ENCODE measurements around the gene PLEKHG7. TPM values are rescaled to one million over a fixed set of nuclear protein-coding genes. Genes with fewer than 3 reads are reported as not detected.
"Not testable (repeated sequence)": the region's sequence is repeated elsewhere in the genome, so short reads cannot be mapped to it uniquely, and the experiment has no call there.

The PLEKHG7 gene, protein sequence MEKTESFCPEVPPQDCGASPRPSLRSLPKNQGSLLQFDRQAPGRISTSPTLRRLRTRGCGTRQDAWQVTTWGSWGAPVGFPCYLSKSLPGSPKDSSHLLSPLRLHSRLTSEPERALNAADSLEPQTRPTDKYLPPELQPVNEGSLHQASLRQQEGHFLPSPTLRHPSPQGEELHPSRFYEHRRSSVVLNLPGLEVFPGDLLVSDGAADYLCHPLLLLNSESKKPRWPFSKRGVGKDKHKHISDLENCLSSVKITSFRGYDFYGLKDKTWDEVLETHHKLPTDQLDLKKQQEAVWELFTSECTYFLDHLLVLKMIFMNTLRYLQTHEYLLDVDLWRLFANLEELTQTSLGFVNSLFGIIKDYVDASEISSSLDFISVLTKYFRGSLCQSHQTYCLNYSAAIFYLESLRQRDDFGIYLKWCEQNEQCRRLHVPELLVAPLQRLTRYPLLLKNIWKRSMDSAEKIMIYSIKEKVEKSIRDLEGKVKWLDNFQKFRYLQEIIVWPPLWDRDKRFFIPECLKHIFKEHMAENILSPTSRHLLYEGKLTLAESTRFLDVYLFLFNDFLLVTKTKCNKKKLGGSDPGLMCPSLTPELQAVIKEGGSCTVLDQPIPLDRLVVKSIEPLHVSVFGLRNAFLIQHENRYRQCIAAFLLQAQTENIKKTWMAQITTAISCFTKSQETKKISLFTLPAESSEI
- total RNA-seq (2014; rRNA removed; shearing (Covaris generic)), result not detected in 2 replicates

DNA sequence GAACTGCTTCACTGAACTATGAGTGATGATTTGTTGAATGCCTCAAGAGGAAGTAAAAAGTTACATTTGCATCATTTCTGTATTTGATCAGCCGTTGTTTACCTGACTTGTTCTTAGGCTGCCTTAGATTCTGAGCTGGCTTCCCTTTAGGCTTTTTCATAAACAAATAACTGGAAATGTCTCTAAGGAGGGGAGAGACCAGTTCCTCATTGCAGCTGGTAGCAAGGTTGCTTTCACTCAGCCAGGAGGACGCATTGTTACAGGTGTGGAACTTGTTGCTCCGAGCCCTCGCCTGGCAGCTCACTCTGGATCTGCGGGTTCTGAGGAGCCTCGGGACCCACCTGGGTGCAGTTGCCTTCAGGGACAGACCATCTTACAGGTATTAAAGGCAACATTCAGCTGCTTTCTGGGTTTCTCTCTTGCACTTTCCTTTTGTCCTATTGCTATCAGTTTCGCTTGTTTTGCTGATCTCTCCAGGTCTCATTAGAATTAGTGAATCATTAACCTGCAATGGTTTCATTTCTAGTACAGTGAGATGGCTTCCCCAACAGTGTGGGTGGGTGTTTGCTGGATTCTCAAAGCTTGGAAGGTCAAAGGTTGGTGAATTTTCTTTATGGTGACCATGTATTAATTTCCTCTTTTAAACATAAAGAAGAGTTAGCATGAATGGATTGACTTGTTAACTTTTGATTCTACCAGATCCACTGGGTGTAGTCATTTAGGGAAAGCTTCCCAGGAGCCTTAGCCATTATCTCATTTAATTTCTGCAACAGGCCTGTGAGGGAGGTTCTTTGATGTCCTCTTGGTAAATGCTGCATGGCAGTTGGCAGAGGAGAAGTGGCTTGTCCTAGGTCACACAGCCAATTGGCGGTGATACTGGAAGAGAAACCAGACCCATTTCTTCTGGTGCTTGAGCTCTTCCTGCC, at the start of gene PLEKHG7:
TSS of gene PLEKHG7 (plus strand) at position 236 of the 926 bp plus-strand sequence. CDS start 3,643 bp downstream, outside the sequence.
- Histone ChIP-seq H3K27ac (no peak within 1 kb of the TSS), H3K27me3 (no peaks in the 10 kb centered on the region), H3K4me3 (no peak within 1 kb of the TSS), H3K9me3 (replicated peaks) (no peaks in the 10 kb centered on the region), H3K36me3 (no peaks in the 10 kb centered on the region), H3K4me1 (no peaks in the 10 kb centered on the region)
- no peak for DNase-seq

DNA sequence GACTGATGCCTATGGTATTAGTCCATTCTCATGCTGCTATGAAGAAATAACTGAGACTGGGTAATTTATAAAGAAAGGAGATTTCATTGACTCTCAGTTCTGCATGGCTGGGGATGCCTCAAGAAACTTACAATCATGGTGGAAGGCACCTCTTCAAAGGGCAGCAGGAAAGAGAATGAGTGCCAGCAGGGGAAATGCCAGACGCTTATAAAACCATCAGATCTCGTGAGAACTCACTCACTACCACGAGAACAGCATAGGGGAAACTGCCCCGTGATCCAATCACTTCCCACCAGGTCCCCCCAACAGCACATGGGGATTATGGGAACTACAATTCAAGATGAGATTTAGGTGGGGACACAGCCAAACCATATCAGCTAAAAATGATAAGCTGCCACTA, 48.5 kb upstream of the PLEKHG7 start:
- not testable (repeated sequence) for H3K27ac ChIP-seq; H3K4me3 ChIP-seq; H3K4me1 ChIP-seq; DNase-seq; H3K36me3 ChIP-seq; H3K9me3 ChIP-seq (replicated peaks); H3K27me3 ChIP-seq

DNA sequence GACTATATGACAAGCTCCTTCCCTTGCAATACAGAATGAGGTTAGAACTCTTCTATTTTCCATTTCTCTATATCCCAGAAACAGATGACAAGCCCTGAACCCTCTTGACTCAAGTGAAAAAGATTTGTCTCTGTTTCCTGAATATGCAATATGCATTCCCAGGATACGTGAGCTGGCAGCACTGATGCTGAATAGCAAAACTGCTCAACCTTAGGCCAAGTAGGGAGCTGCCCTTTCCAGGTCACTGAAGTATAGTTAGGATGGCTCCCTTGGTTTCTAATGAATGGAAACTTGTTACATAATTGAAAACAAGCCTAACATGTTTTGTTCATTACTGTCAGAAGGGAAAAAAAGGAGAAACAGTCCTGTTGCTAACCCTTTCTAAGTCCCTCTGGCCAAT, 47.9 kb upstream of the PLEKHG7 start:
- H3K9me3 ChIP-seq (replicated peaks), result no peaks in the 10 kb centered on the region
- no peak for DNase-seq
- no peaks in the 10 kb centered on the region for H3K36me3 ChIP-seq
- no peaks in the 10 kb centered on the region for H3K27me3 ChIP-seq
- H3K27ac ChIP-seq, result no peak overlapping the region
- no peak overlapping the region for H3K4me3 ChIP-seq
- H3K4me1 ChIP-seq, result no peaks in the 10 kb centered on the region

DNA sequence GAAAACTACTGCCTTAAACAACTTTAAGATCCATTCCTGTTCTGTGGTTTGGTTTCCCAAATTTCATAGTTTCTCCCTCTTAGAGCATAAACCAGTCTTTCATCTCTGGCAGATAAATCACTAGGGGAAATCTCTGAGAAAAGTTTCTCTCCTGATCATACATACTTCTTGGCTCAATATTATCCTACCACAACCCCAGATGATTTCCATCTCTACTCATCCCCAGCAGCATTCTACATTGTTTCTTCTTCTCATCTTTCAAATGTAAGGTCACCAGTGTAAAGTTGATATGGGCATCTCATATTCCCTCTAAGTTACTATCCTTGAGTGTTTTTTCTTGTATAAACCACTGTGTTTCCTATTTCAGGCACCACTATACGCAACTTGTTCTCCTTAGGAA, 45.9 kb upstream of the PLEKHG7 start:
- DNase-seq, result no peak

DNA sequence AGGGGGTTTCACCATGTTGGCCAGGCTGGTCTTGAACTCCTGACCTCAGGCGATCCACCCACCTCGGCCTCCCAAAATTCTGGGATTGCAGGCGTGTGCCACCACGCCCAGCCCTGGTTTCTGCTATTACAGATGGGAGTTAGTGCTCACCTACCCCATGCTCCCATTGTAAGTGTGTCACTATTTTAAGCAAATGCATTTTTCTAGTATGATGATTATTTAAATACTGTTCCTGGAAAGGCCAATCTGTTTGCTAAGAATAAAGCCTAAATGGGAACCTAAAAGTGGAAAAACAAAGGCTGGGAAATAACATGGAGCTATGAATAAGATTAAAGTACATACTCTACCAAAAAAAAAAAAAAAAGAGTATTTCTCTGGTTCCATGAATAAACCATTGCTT, 45.0 kb upstream of the PLEKHG7 start:
- Histone ChIP-seq H3K4me3 (no peak overlapping the region), H3K27me3 (no peaks in the 10 kb centered on the region), H3K36me3 (no peaks in the 10 kb centered on the region), H3K4me1 (no peaks in the 10 kb centered on the region), H3K27ac (no peak overlapping the region), H3K9me3 (replicated peaks) (no peaks in the 10 kb centered on the region)
- DNase-seq, result no peak

More for the DNA sequence above, 45.9 kb upstream of the PLEKHG7 start:
- H3K4me3 ChIP-seq, result no peak overlapping the region
- no peaks in the 10 kb centered on the region for H3K9me3 ChIP-seq (replicated peaks)
- H3K4me1 ChIP-seq, result no peaks in the 10 kb centered on the region
- H3K27ac ChIP-seq, result no peak overlapping the region
- H3K27me3 ChIP-seq, result no peaks in the 10 kb centered on the region
- no peaks in the 10 kb centered on the region for H3K36me3 ChIP-seq

DNA sequence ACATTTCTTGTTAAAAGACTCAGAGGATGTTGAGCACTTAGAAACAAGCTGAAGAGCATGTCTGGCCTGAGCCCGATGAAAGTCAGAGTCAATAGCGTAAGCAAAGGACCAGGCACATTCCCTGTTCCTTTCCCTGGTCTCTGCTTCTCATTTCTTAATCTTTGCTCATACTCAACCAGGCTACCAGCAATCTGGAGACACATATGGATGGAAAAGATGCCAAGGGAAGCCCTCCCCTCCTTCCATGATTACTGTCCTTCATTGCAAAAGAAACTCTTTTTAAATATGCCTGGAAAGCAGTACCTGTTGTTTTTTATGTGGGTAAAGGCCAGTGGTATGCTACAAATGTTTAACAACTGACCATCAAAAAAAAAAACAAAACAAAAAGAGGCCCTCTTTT, 44.2 kb upstream of the PLEKHG7 start:
- Histone ChIP-seq H3K4me1 (no peaks in the 10 kb centered on the region), H3K27ac (no peak overlapping the region), H3K36me3 (no peaks in the 10 kb centered on the region), H3K4me3 (no peak overlapping the region), H3K27me3 (no peaks in the 10 kb centered on the region), H3K9me3 (replicated peaks) (no peaks in the 10 kb centered on the region)
- DNase-seq, result no peak

DNA sequence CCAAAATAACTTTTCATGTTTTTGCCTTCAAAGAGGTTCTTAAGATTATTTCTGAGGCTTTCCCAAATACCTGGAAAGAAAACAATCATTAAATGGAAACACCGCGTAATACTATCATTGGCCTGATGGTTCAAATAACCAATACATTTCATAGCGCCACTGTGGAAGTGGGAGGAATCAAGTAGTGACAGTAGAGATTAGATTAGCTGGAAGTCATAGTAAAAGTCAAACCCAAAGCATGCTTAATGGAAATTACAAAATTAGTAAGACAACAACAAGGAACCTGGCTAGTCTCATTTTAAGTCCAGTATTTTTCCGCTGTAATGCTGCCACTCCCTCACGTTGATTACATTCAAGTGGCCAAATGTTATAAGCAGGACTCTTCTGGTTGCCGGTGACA, 41.5 kb upstream of the PLEKHG7 start:
- Histone ChIP-seq H3K4me1 (no peaks in the 10 kb centered on the region), H3K36me3 (no peaks in the 10 kb centered on the region), H3K9me3 (replicated peaks) (no peaks in the 10 kb centered on the region), H3K27me3 (no peaks in the 10 kb centered on the region), H3K27ac (no peak overlapping the region), H3K4me3 (no peak overlapping the region)
- no peak for DNase-seq

DNA sequence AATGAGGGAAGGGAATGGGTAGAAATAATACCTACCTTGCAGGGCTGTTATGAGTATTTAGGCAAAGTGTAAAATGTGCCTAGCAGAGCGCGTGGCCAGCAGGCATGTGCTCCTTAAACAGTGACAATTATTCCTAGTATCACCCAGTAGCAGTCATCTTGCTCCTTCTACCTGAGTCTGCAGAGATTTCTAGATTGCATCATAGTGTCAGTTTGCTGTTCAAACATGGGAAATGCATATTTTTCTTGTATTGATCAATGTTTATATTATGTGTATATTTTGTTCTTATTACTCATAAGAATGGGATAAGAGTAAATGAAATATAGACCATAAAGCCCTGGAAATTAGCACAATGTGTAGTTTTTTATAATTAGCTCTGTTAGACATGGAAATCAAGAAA, 37.3 kb upstream of the PLEKHG7 start:
- no peak overlapping the region for H3K4me3 ChIP-seq
- H3K27me3 ChIP-seq, result no peaks in the 10 kb centered on the region
- no peaks in the 10 kb centered on the region for H3K9me3 ChIP-seq (replicated peaks)
- H3K27ac ChIP-seq, result no peak overlapping the region
- H3K36me3 ChIP-seq, result no peaks in the 10 kb centered on the region
- DNase-seq, result no peak
- no peaks in the 10 kb centered on the region for H3K4me1 ChIP-seq

DNA sequence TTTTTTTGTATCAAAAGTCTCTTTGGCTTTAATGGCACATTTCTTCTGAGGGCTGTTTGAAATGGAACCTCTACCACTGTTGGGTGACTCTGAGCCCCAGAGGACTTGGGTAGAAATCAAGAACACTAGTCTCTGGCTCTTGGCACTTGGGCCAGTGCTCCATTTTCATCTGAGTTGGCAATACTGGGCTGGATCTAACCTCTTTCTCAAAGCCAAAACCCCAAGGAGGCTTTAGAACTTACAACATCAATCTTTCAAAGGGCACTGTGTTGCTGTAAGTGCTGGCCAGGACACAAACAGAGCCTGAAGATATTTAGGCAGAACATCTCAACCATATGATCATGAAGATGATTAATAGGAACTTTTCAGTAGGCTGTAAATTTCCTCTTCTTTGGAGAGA, 34.0 kb upstream of the PLEKHG7 start:
- no peaks in the 10 kb centered on the region for H3K36me3 ChIP-seq
- no peaks in the 10 kb centered on the region for H3K4me1 ChIP-seq
- H3K27ac ChIP-seq, result no peak overlapping the region
- H3K4me3 ChIP-seq, result no peak overlapping the region
- DNase-seq, result no peak
- no peaks in the 10 kb centered on the region for H3K27me3 ChIP-seq
- H3K9me3 ChIP-seq (replicated peaks), result no peaks in the 10 kb centered on the region

DNA sequence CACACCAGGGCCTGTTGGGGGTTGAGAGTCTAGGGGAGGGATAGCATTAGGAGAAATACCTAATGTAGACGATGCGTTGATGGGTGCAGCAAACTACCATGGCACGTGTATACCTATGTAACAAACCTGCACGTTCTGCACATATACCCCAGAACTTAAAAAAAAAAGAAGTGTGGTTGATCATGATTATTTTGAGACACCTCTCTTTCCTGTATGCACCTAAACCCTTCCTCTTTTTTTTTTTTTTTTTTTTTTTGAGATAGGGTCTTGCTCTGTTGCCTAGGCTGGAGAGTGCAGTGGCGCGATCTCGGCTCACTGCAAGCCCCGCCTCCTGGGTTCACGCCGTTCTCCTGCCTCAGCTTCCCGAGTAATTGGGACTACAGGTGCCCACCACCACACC, 31.3 kb upstream of the PLEKHG7 start:
- not testable (repeated sequence) for DNase-seq; H3K36me3 ChIP-seq; H3K4me3 ChIP-seq; H3K4me1 ChIP-seq; H3K9me3 ChIP-seq (replicated peaks); H3K27ac ChIP-seq; H3K27me3 ChIP-seq

DNA sequence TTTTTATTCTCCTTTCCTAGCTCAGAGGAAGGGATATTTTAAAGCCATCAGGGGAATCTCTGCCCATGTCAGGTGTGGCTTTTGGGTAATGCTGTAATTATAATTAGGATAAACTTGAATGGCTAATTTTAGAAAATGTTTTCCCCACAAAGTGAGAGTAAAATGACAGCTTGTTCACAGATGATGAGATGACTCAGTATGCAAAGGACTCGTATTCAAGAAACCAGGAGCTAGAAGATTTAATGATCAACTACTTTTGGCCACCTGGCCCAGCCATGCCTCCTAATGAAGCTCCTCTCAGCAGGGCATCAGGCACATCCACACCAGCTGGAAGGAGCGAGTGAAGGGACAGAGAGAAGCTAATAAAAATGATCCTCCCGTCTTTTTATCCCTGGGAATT, 29.0 kb upstream of the PLEKHG7 start:
- Histone ChIP-seq H3K27me3 (no peaks in the 10 kb centered on the region), H3K4me3 (no peak overlapping the region), H3K4me1 (no peaks in the 10 kb centered on the region), H3K27ac (no peak overlapping the region), H3K9me3 (replicated peaks) (no peaks in the 10 kb centered on the region), H3K36me3 (no peaks in the 10 kb centered on the region)
- no peak for DNase-seq

DNA sequence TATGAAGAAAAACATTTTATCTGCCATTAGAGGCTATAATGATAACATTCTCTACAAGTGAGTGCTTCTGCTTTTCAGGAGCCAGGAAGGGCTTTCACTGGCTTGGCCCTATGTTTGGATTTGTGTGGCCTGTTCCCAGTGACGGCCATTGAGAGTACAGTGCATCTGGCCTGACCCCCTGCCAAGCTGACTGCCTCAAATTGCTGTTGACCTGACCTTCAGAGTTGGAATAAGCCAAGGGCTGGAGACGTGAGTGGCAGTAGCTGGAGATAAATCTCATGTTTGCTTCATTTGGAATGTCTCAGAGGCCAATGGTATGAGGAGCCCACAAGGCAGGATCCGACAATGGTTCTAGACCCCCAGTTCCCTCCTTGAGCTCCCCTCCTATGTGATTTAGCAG, 28.3 kb upstream of the PLEKHG7 start:
- Histone ChIP-seq H3K4me1 (no peaks in the 10 kb centered on the region), H3K27ac (no peak overlapping the region), H3K9me3 (replicated peaks) (no peaks in the 10 kb centered on the region), H3K36me3 (no peaks in the 10 kb centered on the region), H3K4me3 (no peak overlapping the region), H3K27me3 (no peaks in the 10 kb centered on the region)
- no peak for DNase-seq

DNA sequence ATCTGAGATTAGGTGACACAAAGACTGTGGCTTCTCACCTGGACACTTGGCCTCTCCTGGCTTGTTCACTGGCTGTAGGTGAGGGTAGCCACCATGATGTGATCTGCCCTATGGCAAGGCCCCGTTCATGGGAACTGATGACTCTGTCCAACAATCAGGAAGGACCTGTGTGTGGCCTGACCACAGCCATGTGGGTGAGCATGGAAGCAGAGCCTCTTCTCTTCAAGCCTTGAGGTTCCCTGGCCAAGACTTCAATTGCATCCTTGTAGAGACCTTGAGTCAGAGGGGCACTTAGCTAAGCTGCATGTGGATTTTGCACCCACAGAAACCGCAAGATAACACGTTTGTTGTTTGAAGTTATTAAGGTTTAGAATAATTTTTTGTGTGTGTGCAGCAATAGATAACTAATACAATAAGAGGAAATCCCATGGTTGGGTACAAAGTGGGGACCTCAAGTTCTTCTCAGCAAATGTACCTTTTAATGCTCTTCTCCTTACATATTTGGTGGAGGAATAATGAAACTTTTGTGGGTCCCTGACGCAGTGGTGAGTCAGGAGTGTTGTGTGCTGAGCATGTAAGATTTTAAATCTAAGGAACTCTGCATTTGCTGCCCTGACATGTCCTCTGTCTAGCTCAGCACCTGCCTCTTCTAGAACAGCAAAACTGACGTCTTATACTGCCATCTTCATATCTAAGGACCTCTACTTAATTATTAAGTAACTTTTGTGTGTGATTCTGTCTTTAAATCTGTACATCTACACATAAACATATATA, 27.5 kb upstream of the PLEKHG7 start:
- no peak for DNase-seq
- no peaks in the 10 kb centered on the region for H3K9me3 ChIP-seq (replicated peaks)
- H3K27me3 ChIP-seq, result no peaks in the 10 kb centered on the region
- no peaks in the 10 kb centered on the region for H3K4me1 ChIP-seq
- no peaks in the 10 kb centered on the region for H3K36me3 ChIP-seq
- H3K27ac ChIP-seq, result no peak overlapping the region
- H3K4me3 ChIP-seq, result no peak overlapping the region

DNA sequence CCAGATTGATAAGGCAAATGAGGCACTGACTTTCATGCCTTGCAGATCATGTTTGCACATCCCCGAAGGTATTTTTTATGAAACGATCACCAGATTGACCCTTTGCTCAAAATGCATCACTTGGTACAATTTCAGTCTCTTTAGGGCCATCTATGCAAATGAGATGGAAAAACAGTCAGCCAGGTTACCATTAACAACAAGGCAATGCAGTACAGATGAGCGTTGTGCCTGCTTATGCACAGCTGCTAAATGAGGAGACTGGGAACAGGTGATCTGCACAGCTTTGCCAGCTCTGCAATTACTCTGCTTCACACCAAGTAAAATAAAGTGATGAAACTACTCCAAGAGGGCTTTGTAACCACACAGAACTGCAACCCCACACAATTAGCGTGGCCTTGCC, 26.1 kb upstream of the PLEKHG7 start:
- no peak overlapping the region for H3K27ac ChIP-seq
- no peaks in the 10 kb centered on the region for H3K9me3 ChIP-seq (replicated peaks)
- H3K4me1 ChIP-seq, result no peaks in the 10 kb centered on the region
- H3K4me3 ChIP-seq, result no peak overlapping the region
- no peaks in the 10 kb centered on the region for H3K27me3 ChIP-seq
- no peaks in the 10 kb centered on the region for H3K36me3 ChIP-seq
- DNase-seq, result peak in 1 of 2 experiments; percentile 5

All from SJCRH30 (cell line).